GM12878 (cell line): ENCODE data around the gene STRBP. TPM values are rescaled to one million over a fixed set of nuclear protein-coding genes. Genes with fewer than 3 reads are reported as not detected.

Source experiments
- ATAC-seq: fragments of 200-7000 bp; cut with Tn5 transposase; 3 replicates; pipeline ENCODE4 v1.9.1; 2020; ENCODE audit warnings: mild to moderate bottlenecking, moderate library complexity
- BruUV-seq: library from RNA; stranded (reverse); fragments of 400-500 nt; replicated peaks from 2 replicates; lab custom pipeline; 2021; lab: Mats Ljungman, UMichigan
- CTCF ChIA-PET: fragments of 300-600 bp; sonication (Branson Sonifier 250); formaldehyde crosslinking; extraction: SDS; loops from one replicate; lab custom pipeline; 2021; ENCODE audit warnings: inconsistent platforms; lab: Yijun Ruan, JAX
- POLR2A ChIA-PET: fragments of 350-600 bp; formaldehyde crosslinking; extraction: SDS; loops from one replicate; lab custom pipeline; 2021; ENCODE audit warnings: inconsistent platforms; lab: Charles Lee
- RAD21 ChIA-PET: fragments of 300-600 bp; sonication (Branson Sonifier 250); formaldehyde crosslinking; loops from one replicate; lab custom pipeline; 2023; ENCODE audit warnings: antibody characterized with exemption; ENCODE audit not compliant: unreplicated experiment; lab: Charles Lee
- SMC1A ChIA-PET: fragments of 300-600 bp; sonication (Branson Sonifier 250); formaldehyde crosslinking; loops from one replicate; lab custom pipeline; 2023; ENCODE audit not compliant: unreplicated experiment, uncharacterized antibody; lab: Charles Lee
- DNase-seq: peaks from one replicate; pipeline ENCODE4 v3.0.0-alpha.2; 2011; ENCODE audit warnings: low read depth, low spot score
- FAIRE-seq: peaks from 3 replicates; lab custom pipeline; 2011; peaks lifted over from hg19 to GRCh38; lab: Jason Lieb, UNC
- H2AFZ ChIP-seq: 2 replicates; pipeline ENCODE4 v1.6.0; 2011; ENCODE audit warnings: low read depth, low read length, control low read depth; ENCODE audit not compliant: control insufficient read depth
- H3K27ac ChIP-seq: 2 replicates; pipeline ENCODE4 v1.5.1; 2011; ENCODE audit warnings: control low read depth; ENCODE audit not compliant: control insufficient read depth, insufficient read depth
- H3K27me3 ChIP-seq, 2 experiments: replicated peaks in 1 of 2; 2 replicates each; pipeline versions ENCODE4 v1.6.0 to v1.6.1; 2011; ENCODE audit warnings: low read length in 1 of 2; ENCODE audit not compliant: control insufficient read depth in 2 of 2, insufficient read depth in 2 of 2
- H3K36me3 ChIP-seq, 2 experiments: 2 replicates each; pipeline ENCODE4 v1.5.1; 2011; ENCODE audit warnings: low read length in 1 of 2; ENCODE audit not compliant: control insufficient read depth in 2 of 2, insufficient read depth in 2 of 2
- H3K4me1 ChIP-seq: 2 replicates; pipeline ENCODE4 v1.6.1; 2011; ENCODE audit warnings: mild to moderate bottlenecking, low read length, moderate library complexity, mixed read lengths; ENCODE audit not compliant: control insufficient read depth, insufficient read depth
- H3K4me2 ChIP-seq: 2 replicates; pipeline ENCODE4 v1.6.0; 2011; ENCODE audit warnings: control low read depth; ENCODE audit not compliant: control insufficient read depth, insufficient read depth
- H3K4me3 ChIP-seq: fragments of 200-600 bp; sonication (generic); 2 replicates; pipeline ENCODE4 v1.5.1; 2016
- H3K79me2 ChIP-seq: 2 replicates; pipeline ENCODE4 v1.6.0; 2011; ENCODE audit warnings: low read length; ENCODE audit not compliant: control insufficient read depth, insufficient read depth
- H3K9ac ChIP-seq: 2 replicates; pipeline ENCODE4 v1.8.0; 2011; ENCODE audit warnings: low read length, control low read depth, mixed read lengths; ENCODE audit not compliant: control insufficient read depth, insufficient read depth
- H3K9me3 ChIP-seq: replicated peaks from 3 replicates; pipeline ENCODE4 v1.5.1; 2011; ENCODE audit warnings: mild to moderate bottlenecking, low read length; ENCODE audit not compliant: control insufficient read depth, insufficient read depth
- H4K20me1 ChIP-seq: 2 replicates; pipeline ENCODE4 v1.6.0; 2011; ENCODE audit not compliant: control insufficient read depth, insufficient read depth
- CHD2 ChIP-seq: IDR thresholded peaks from 2 replicates; pipeline ENCODE4 v1.6.1; 2011; ENCODE audit warnings: low read depth, low read length, improper control_type of control experiment, borderline replicate concordance
- EGR1 ChIP-seq, 2 experiments: IDR thresholded peaks; 1 replicate in 1 of 2; 2 replicates in 1 of 2; pipeline ENCODE4 v1.6.1; 2011 to 2012; ENCODE audit warnings: low read depth in 2 of 2, low read length in 2 of 2, borderline replicate concordance in 1 of 2, mild to moderate bottlenecking in 1 of 2, moderate library complexity in 1 of 2
- HDAC2 ChIP-seq: fragments of 200-600 bp; sonication (generic); IDR thresholded peaks from 2 replicates; pipeline ENCODE4 v1.6.1; 2017
- IKZF1 ChIP-seq: fragments of 450-650 bp; conservative IDR thresholded peaks from 2 replicates; pipeline ENCODE4 v1.6.1; 2017; ENCODE audit warnings: antibody characterized with exemption, mild to moderate bottlenecking
- RBBP5 ChIP-seq: fragments of 200-600 bp; sonication (generic); conservative IDR thresholded peaks from 2 replicates; pipeline ENCODE4 v1.6.1; 2016
- YY1 ChIP-seq: IDR thresholded peaks from 2 replicates; pipeline ENCODE4 v1.6.1; 2011; ENCODE audit warnings: low read depth, mild to moderate bottlenecking, low read length
- WGBS: methylation state at CpG from one replicate; pipeline ENCODE4 v1.1.6; 2016; ENCODE audit warnings: low lambda C conversion rate; ENCODE audit not compliant: insufficient replicate concordance, insufficient coverage; ENCODE audit errors: missing lambda C conversion rate; 5-methylcytosine and 5-hydroxymethylcytosine counted together
- in situ Hi-C: fragments of 300-500 bp; cut with MboI; formaldehyde crosslinking; loops from 9 replicates; pipeline ENCODE4 v1.14.3; 2018; ENCODE audit warnings: mixed read lengths
- intact Hi-C: fragments of 100-400 bp; cut with micrococcal nuclease; formaldehyde crosslinking; loops from one replicate; pipeline ENCODE4 v1.14.2; 2022; ENCODE audit not compliant: unreplicated experiment
- polyA plus RNA-seq, 11 experiments: library from polyadenylated mRNA; depleted of rRNA in 4 of 11; unstranded in 6 of 11; stranded (reverse) in 5 of 11; fragments of >200 nt; fragmentation: Nextera tagmentation in 4 of 11; fragmentation: Illumina TruSeq in 1 of 11; extraction: Ambion mirVana in 4 of 11; extraction: Trizol in 1 of 11; gene quantifications; 1 replicate in 1 of 11; 2 replicates in 10 of 11; pipeline versions ENCODE4 v1.2.1 to v1.2.3, GENCODE V29; 2011 to 2016; ENCODE audit warnings: inconsistent platforms in 2 of 11, missing spikeins in 2 of 11, low read depth in 1 of 11
- total RNA-seq, 4 experiments: library from RNA; depleted of rRNA in 3 of 4; stranded (reverse); fragments of >200 nt in 3 of 4; fragmentation: Illumina TruSeq in 1 of 4; extraction: Trizol in 1 of 4; gene quantifications; 2 replicates each; pipeline versions ENCODE4 v1.2.1 to v1.2.3, GENCODE V29; 2013 to 2021

Gene STRBP
- total and polyA plus RNA-seq, 10 of the 15 experiments (the other 5 are each of a cell fraction or from before 2014, with no cell fraction given), result 31.0 to 96.8 (median 71.4) TPM

GRCh38 chr9:123208626-123209174, 59.7 kb downstream of the STRBP start:
- no peak overlapping the region for H3K4me3 ChIP-seq
- H3K79me2 ChIP-seq, result peaks cover 3% of the 10 kb centered on the region; the same call in 1 of the 2 replicates
- no peak for TF ChIP-seq HDAC2
- TF ChIP-seq EGR1 (IDR thresholded peaks at IDR 0.05; ENCODE audit: borderline replicate concordance in 1 of 2, low read depth in 2 of 2, low read length in 2 of 2), result no peak
- TF ChIP-seq RBBP5, result no peak
- TF ChIP-seq, all 136 proteins: peak for 0
- Histone ChIP-seq H4K20me1 (no peaks in the 10 kb centered on the region; the same call in 1 of the 2 replicates), H3K27ac (no peak overlapping the region), H3K27me3 (no peaks in the 10 kb centered on the region), H3K4me2 (no peak overlapping the region), H3K4me1 (no peaks in the 10 kb centered on the region), H2AFZ (no peak overlapping the region), H3K9me3 (no peaks in the 10 kb centered on the region; the same call in 2 of the 3 replicates), H3K9ac (no peak overlapping the region), H3K36me3 (peaks cover 0 to 5% of the 10 kb centered on the region in 2 experiments; a peak in 1 of 4 replicates)
- in situ Hi-C loops (no loop called here), intact Hi-C loops (no loop called here)
- DNase-seq (no peak), ATAC-seq (no peak), FAIRE-seq (no peak)
- RAD21 ChIA-PET, result no interaction called here
- SMC1A ChIA-PET, result interaction anchor here (0.7 to 1.6 kb wide), 3 partner anchors 26 to 1844 kb away, joined by 3 to 7 read pairs (median 3); no protein-coding TSS in a partner anchor
- no TSS peak for BruUV-seq
- 100% methylated on average over 1 of the region's 1 CpG for WGBS
- CTCF ChIA-PET, result interaction anchor here (0.8 to 1.9 kb wide), 3 partner anchors 37 to 146 kb away, joined by 3 to 6 read pairs (median 5); no protein-coding TSS in a partner anchor
- POLR2A ChIA-PET, result no interaction called here

- intact Hi-C loops, result no loop called here
- ATAC-seq (no peak), DNase-seq (no peak), FAIRE-seq (no peak)
- no peaks in the 10 kb centered on the region for H3K27me3 ChIP-seq
- 98% methylated on average over 6 of the region's 6 CpGs for WGBS
- in situ Hi-C loops, result no loop called here
- no peaks in the 10 kb centered on the region for H3K4me1 ChIP-seq
- peaks cover 3% of the 10 kb centered on the region; the same call in 1 of the 2 replicates for H3K79me2 ChIP-seq
- ChIA-PET POLR2A (interaction anchor here (1.4 kb wide), 1 partner anchor 12 kb away, joined by 5 read pairs; no protein-coding TSS in a partner anchor), CTCF (interaction anchor here (0.5 to 1.4 kb wide), 2 partner anchors 7 to 55 kb away, joined by 3 read pairs; no protein-coding TSS in a partner anchor), RAD21 (no interaction called here), SMC1A (interaction anchor here (0.8 to 1.5 kb wide), 3 partner anchors 18 to 32 kb away, joined by 3 to 4 read pairs (median 3); no protein-coding TSS in a partner anchor)
- no peak overlapping the region for H3K4me3 ChIP-seq
- H4K20me1 ChIP-seq, result no peaks in the 10 kb centered on the region
- no peak overlapping the region for H3K27ac ChIP-seq
- H3K36me3 ChIP-seq, result peaks cover 0 to 5% of the 10 kb centered on the region in 2 experiments; a peak in 1 of 4 replicates
- no peak overlapping the region for H2AFZ ChIP-seq
- no TSS peak for BruUV-seq
- peaks cover 3% of the 10 kb centered on the region; the same call in 2 of the 3 replicates for H3K9me3 ChIP-seq
- no peak overlapping the region for H3K4me2 ChIP-seq
- H3K9ac ChIP-seq, result no peak overlapping the region
- TF ChIP-seq CHD2 (no peak), YY1 (no peak), IKZF1 (no peak)
These were observed 62.3 kb downstream of the STRBP start for GRCh38 chr9:123206065-123206464.
